Effector memory CD4-positive, alpha-beta T cell (primary cell): ENCODE results near the gene TNFAIP6.
A peak's percentile ranks its signal among the peaks of the same experiment; 100 is the strongest.

Experiments
- DNase-seq, 3 donors: peaks; one replicate each; pipeline ENCODE4 v3.0.0-alpha.2; 2020
- H3K27ac ChIP-seq: 2 replicates; pipeline ENCODE4 v1.7.0; 2013; ENCODE audit warnings: mild to moderate bottlenecking, low read length, moderate library complexity; ENCODE audit not compliant: insufficient read depth, poor library complexity, severe bottlenecking
- H3K27me3 ChIP-seq: replicated peaks from 2 replicates; pipeline ENCODE4 v1.7.0; 2013; ENCODE audit warnings: mild to moderate bottlenecking, low read length; ENCODE audit not compliant: insufficient read depth, control insufficient read depth, poor library complexity, severe bottlenecking
- H3K36me3 ChIP-seq: 2 replicates; pipeline ENCODE4 v1.7.0; 2013; ENCODE audit warnings: mild to moderate bottlenecking, low read length, moderate library complexity; ENCODE audit not compliant: control insufficient read depth, insufficient read depth
- H3K4me1 ChIP-seq: 2 replicates; pipeline ENCODE4 v1.7.0; 2013; ENCODE audit warnings: low read length, mild to moderate bottlenecking; ENCODE audit not compliant: control insufficient read depth, insufficient read depth, poor library complexity, severe bottlenecking
- H3K4me3 ChIP-seq: 2 replicates; pipeline ENCODE4 v1.7.0; 2013; ENCODE audit warnings: low read length, low read depth, mild to moderate bottlenecking; ENCODE audit not compliant: insufficient read depth, poor library complexity, severe bottlenecking
- H3K9me3 ChIP-seq: 2 replicates; pipeline ENCODE4 v1.7.0; 2013; ENCODE audit warnings: mild to moderate bottlenecking, low read length, moderate library complexity; ENCODE audit not compliant: control insufficient read depth

Gene TNFAIP6

DNA sequence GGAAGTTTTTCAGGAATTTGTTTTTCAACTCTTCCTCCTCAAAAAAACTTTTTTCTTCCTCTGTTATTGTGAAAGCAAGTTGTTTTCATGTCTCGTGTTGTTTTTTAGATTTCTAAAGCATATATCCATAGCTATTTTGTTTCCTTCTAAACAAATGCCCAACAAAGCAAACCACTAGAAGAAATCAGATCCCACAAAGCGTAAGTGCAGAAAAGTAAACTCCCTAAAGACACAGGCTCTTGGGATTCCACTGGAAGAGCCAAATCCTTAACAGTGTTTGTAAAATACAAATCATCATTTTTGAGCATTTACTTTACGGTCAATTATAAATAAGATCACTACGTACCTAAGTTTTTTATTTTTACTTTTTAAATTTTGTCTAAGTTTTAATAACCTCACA, 30.6 kb downstream of the TNFAIP6 start:
- H3K4me1 ChIP-seq = no peaks in the 10 kb centered on the region
- H3K36me3 ChIP-seq = no peaks in the 10 kb centered on the region
- no peaks in the 10 kb centered on the region for H3K27me3 ChIP-seq
- no peaks in the 10 kb centered on the region for H3K9me3 ChIP-seq
- no peak for DNase-seq
- no peak overlapping the region for H3K27ac ChIP-seq
- H3K4me3 ChIP-seq = no peak overlapping the region

DNA sequence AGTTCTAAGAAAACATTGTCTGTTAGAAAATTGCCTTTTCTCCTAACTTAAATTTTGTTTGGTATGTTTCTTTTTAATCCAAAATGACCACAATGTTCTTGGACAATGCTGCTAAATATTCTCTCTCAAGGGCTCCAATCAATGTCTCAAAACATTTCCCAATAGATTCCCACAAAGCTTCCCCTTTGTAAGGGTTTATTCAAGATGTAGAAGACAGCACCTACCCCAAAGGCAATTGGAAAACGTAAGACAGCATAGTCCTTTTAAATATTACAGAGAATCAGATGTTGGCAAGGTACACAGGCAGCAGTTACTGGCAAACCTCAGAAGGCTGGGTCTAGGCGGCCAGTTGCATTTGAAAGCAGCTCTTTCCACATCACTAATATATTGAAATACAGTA, 34.0 kb downstream of the TNFAIP6 start:
- H3K4me1 ChIP-seq = no peaks in the 10 kb centered on the region
- DNase-seq = no peak
- H3K27me3 ChIP-seq = no peaks in the 10 kb centered on the region
- H3K4me3 ChIP-seq = no peak overlapping the region
- H3K27ac ChIP-seq = no peak overlapping the region
- no peaks in the 10 kb centered on the region for H3K36me3 ChIP-seq
- H3K9me3 ChIP-seq = no peaks in the 10 kb centered on the region

DNA sequence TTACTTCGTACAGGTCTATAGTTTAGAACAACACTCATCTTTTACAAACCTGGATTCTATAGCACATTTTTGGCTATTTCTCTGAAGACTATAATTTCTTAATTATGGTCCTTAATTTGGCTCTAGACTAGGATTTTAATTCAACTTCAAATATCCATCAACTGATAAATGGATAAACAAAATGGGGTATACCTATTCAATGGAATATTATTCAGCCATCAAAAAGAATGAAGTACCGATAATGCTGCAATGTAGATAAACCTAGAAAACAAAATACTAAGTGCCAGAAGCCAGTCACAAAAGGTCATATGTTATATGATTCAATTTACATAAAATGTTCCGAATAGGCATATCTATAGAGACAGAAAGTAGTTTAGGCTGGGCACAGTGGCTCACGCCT, 37.1 kb downstream of the TNFAIP6 start:
- Histone ChIP-seq H3K4me1 (no peaks in the 10 kb centered on the region), H3K9me3 (no peaks in the 10 kb centered on the region), H3K27me3 (no peaks in the 10 kb centered on the region), H3K4me3 (no peak overlapping the region), H3K36me3 (no peaks in the 10 kb centered on the region), H3K27ac (no peak overlapping the region)
- DNase-seq = no peak

- Histone ChIP-seq H3K9me3 (no peaks in the 10 kb centered on the region), H3K4me1 (no peaks in the 10 kb centered on the region), H3K27me3 (no peaks in the 10 kb centered on the region), H3K27ac (no peak overlapping the region), H3K36me3 (no peaks in the 10 kb centered on the region), H3K4me3 (no peak overlapping the region)
- DNase-seq = no peak
Observed at GRCh38 chr2:151395509-151396374, 38.4 kb downstream of the TNFAIP6 start.

GRCh38 chr2:151399981-151400380, 42.6 kb downstream of the TNFAIP6 start:
- Histone ChIP-seq H3K4me3 (no peak overlapping the region), H3K9me3 (no peaks in the 10 kb centered on the region), H3K36me3 (no peaks in the 10 kb centered on the region), H3K27ac (no peak overlapping the region), H3K4me1 (no peaks in the 10 kb centered on the region), H3K27me3 (no peaks in the 10 kb centered on the region)
- DNase-seq = no peak

GRCh38 chr2:151401149-151401548, 43.8 kb downstream of the TNFAIP6 start:
- Histone ChIP-seq H3K9me3 (no peaks in the 10 kb centered on the region), H3K27me3 (no peaks in the 10 kb centered on the region), H3K4me3 (no peak overlapping the region), H3K36me3 (no peaks in the 10 kb centered on the region), H3K27ac (no peak overlapping the region), H3K4me1 (no peaks in the 10 kb centered on the region)
- DNase-seq = no peak

- Histone ChIP-seq H3K27me3 (no peaks in the 10 kb centered on the region), H3K4me3 (no peak overlapping the region), H3K4me1 (no peaks in the 10 kb centered on the region), H3K36me3 (no peaks in the 10 kb centered on the region), H3K27ac (no peak overlapping the region), H3K9me3 (no peaks in the 10 kb centered on the region)
- DNase-seq = no peak
Observed at GRCh38 chr2:151403914-151404313, 46.5 kb downstream of the TNFAIP6 start.

GRCh38 chr2:151405376-151405775, 48.0 kb downstream of the TNFAIP6 start:
- no peaks in the 10 kb centered on the region for H3K9me3 ChIP-seq
- no peak overlapping the region for H3K27ac ChIP-seq
- peaks cover 3% of the 10 kb centered on the region for H3K36me3 ChIP-seq
- H3K4me3 ChIP-seq = no peak overlapping the region
- no peak for DNase-seq
- no peaks in the 10 kb centered on the region for H3K27me3 ChIP-seq
- H3K4me1 ChIP-seq = no peaks in the 10 kb centered on the region

DNA sequence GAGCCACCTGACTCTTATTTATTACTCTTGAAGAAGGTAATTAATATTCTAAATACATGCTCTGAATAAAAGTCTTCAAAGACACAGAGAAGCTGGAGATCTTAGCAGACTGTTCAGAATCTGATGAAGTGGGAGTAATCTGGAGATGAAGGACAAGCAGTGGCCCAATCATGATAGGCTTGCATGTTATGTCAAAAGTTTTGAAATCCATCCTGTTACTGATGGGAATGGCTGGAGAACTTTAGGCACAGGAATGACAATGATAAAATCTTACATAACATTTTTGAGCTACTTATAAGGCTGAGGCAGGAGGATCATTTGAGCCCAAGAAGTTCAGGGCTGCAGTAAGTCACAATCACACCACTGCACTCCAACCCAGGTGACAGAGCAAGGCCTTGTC, 49.9 kb downstream of the TNFAIP6 start:
- no peaks in the 10 kb centered on the region for H3K27me3 ChIP-seq
- H3K36me3 ChIP-seq = peaks cover 4% of the 10 kb centered on the region
- H3K27ac ChIP-seq = no peak overlapping the region
- H3K4me3 ChIP-seq = no peak overlapping the region
- H3K4me1 ChIP-seq = peaks cover 3% of the 10 kb centered on the region
- no peak for DNase-seq
- H3K9me3 ChIP-seq = no peaks in the 10 kb centered on the region

DNA sequence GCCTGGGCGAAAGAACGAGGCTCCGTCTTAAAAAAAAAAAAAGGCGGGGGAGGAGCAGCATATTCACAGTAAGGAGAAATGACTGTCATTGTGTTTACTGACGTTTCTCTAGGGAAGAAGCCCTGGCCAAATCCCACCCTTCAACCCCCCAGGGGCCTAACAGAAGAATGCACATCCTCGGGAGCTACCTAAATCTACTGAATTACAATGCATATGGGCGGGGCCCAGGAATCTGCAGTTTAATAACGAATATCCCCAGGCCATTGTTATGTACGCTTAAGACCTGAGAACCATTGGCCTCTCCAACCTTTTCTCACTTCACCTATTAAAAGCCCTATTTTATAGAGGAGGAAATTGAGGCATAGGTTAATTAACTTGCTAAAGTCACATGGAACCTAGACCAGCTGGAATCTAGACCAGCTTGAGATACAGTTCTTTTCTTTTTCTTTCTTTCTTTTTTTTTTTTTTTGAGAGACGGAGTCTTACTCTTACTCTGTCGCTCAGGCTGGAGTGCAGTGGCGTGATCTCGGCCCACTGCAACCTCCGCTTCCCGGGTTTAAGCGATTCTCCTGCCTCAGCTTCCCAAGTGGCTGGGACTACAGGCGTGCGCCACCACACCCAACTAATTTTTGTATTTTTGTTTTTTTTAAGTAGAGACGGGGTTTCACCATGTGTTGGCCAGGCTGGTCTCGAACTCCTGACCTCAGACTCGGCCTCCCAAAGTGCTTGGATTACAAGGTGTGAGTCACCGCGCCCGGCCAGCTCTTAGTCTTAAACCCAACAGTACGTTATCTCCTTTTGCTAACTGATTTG, 51.6 kb downstream of the TNFAIP6 start:
- peak in 1 of 3 donors; percentile 5 for DNase-seq
- peak overlapping the region; percentile 92 for H3K27ac ChIP-seq
- H3K36me3 ChIP-seq = peaks cover 21% of the 10 kb centered on the region
- H3K27me3 ChIP-seq = no peaks in the 10 kb centered on the region
- H3K4me1 ChIP-seq = peaks cover 3% of the 10 kb centered on the region
- H3K9me3 ChIP-seq = no peaks in the 10 kb centered on the region
- peak overlapping the region; percentile 98 for H3K4me3 ChIP-seq
